ENCODE data around the gene PIPOX.

PIPOX gene

GRCh38 chr17:29059281-29059680 is 16.3 kb downstream of the PIPOX start:
- H4K20me1 ChIP-seq (ENCODE audit: insufficient read depth, low read length): no peaks in the 10 kb centered on the region
- peaks cover 3% of the 10 kb centered on the region; the same call in 1 of the 2 replicates for H3K27me3 ChIP-seq (ENCODE audit: low read depth, low read length)
- TF ChIP-seq EZH2phosphoT487 (IDR thresholded peaks at IDR 0.05; ENCODE audit: low read depth): no peak
- TF ChIP-seq, protein P1, sequence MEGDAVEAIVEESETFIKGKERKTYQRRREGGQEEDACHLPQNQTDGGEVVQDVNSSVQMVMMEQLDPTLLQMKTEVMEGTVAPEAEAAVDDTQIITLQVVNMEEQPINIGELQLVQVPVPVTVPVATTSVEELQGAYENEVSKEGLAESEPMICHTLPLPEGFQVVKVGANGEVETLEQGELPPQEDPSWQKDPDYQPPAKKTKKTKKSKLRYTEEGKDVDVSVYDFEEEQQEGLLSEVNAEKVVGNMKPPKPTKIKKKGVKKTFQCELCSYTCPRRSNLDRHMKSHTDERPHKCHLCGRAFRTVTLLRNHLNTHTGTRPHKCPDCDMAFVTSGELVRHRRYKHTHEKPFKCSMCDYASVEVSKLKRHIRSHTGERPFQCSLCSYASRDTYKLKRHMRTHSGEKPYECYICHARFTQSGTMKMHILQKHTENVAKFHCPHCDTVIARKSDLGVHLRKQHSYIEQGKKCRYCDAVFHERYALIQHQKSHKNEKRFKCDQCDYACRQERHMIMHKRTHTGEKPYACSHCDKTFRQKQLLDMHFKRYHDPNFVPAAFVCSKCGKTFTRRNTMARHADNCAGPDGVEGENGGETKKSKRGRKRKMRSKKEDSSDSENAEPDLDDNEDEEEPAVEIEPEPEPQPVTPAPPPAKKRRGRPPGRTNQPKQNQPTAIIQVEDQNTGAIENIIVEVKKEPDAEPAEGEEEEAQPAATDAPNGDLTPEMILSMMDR (IDR thresholded peaks at IDR 0.05; ENCODE audit: low read depth, low read length): no peak
- H3K79me2 ChIP-seq (ENCODE audit: low read length): no peaks in the 10 kb centered on the region
- H3K4me3 ChIP-seq (ENCODE audit: low read length): no peak overlapping the region
- H3K4me2 ChIP-seq (ENCODE audit: low read length): no peak overlapping the region
- no peak overlapping the region for H3K27ac ChIP-seq (ENCODE audit: low read length)
- H3K4me1 ChIP-seq (ENCODE audit: low read length): no peaks in the 10 kb centered on the region
- H3K9ac ChIP-seq (ENCODE audit: low read length): no peak overlapping the region
- no peaks in the 10 kb centered on the region for H3K9me3 ChIP-seq (ENCODE audit: insufficient read depth, low read length)
- no peaks in the 10 kb centered on the region for H3K36me3 ChIP-seq (replicated peaks; ENCODE audit: low read depth, low read length)
- no peak overlapping the region for H2AFZ ChIP-seq (ENCODE audit: low read depth, low read length)

DNA sequence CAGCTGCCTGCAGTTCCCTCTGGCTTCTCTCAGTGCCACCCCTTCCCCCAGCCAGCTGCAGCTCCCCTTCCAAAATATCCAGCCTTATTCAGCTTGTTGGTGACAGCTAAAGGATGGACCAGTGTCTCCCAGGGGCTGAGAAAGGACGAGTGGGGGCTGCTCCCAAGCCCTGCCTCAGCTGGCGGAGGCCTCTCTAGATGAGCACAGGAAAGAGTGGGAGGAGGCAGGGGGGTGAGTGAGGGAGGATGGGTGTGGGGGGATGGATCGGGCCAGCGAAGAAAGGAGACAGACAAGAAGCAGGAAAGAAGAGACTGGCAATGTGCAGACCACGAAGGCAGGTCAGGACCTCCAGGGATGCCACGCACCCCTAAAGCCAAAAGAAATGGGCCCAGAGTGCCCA is 17.5 kb downstream of the PIPOX start:
- H3K9ac ChIP-seq (ENCODE audit: low read length): no peak overlapping the region
- H3K4me2 ChIP-seq (ENCODE audit: low read length): no peak overlapping the region
- no peaks in the 10 kb centered on the region for H3K9me3 ChIP-seq (ENCODE audit: insufficient read depth, low read length)
- H4K20me1 ChIP-seq (ENCODE audit: insufficient read depth, low read length): no peaks in the 10 kb centered on the region
- H3K79me2 ChIP-seq (ENCODE audit: low read length): no peaks in the 10 kb centered on the region
- H3K4me3 ChIP-seq (ENCODE audit: low read length): no peak overlapping the region
- H3K27me3 ChIP-seq (ENCODE audit: low read depth, low read length): peaks cover 3% of the 10 kb centered on the region; the same call in 1 of the 2 replicates
- TF ChIP-seq, protein P1 (IDR thresholded peaks at IDR 0.05; ENCODE audit: low read depth, low read length): no peak
- no peak for TF ChIP-seq EZH2phosphoT487 (IDR thresholded peaks at IDR 0.05; ENCODE audit: low read depth)
- no peak overlapping the region for H2AFZ ChIP-seq (ENCODE audit: low read depth, low read length)
- H3K4me1 ChIP-seq (ENCODE audit: low read length): no peaks in the 10 kb centered on the region
- no peak overlapping the region for H3K27ac ChIP-seq (ENCODE audit: low read length)
- no peaks in the 10 kb centered on the region for H3K36me3 ChIP-seq (replicated peaks; ENCODE audit: low read depth, low read length)

GRCh38 chr17:29061036-29061435 is 18.1 kb downstream of the PIPOX start:
- H3K27me3 ChIP-seq (ENCODE audit: low read depth, low read length): peaks cover 3% of the 10 kb centered on the region; the same call in 1 of the 2 replicates
- no peaks in the 10 kb centered on the region for H3K79me2 ChIP-seq (ENCODE audit: low read length)
- H3K4me3 ChIP-seq (ENCODE audit: low read length): no peak overlapping the region
- H4K20me1 ChIP-seq (ENCODE audit: insufficient read depth, low read length): no peaks in the 10 kb centered on the region
- no peak overlapping the region for H3K27ac ChIP-seq (ENCODE audit: low read length)
- no peaks in the 10 kb centered on the region for H3K9me3 ChIP-seq (ENCODE audit: insufficient read depth, low read length)
- H2AFZ ChIP-seq (ENCODE audit: low read depth, low read length): no peak overlapping the region; the same call in 1 of the 2 replicates
- no peak overlapping the region for H3K4me2 ChIP-seq (ENCODE audit: low read length)
- no peaks in the 10 kb centered on the region for H3K36me3 ChIP-seq (replicated peaks; ENCODE audit: low read depth, low read length)
- TF ChIP-seq, protein P1 (IDR thresholded peaks at IDR 0.05; ENCODE audit: low read depth, low read length): no peak
- TF ChIP-seq EZH2phosphoT487 (IDR thresholded peaks at IDR 0.05; ENCODE audit: low read depth): no peak
- H3K9ac ChIP-seq (ENCODE audit: low read length): no peak overlapping the region
- no peaks in the 10 kb centered on the region for H3K4me1 ChIP-seq (ENCODE audit: low read length)

DNA sequence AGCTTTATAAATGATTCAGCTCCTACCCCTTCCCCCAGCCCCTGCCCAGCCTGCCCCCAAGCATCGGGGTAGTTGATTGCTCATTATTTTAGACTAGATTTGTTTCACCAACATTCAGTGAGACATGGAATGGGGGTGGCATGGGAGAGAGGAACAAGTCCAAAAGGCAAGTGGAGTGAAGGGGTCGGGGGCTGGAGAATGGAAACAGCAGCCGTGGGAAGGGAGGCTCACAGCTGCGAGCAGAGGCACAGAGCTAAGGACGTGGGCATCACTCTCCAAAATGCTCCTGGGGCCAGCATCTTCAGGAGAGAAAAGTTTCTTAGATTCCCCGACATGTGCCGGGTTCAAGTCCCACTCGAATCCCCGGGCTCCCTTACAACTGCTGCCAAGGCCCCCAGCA is 19.3 kb downstream of the PIPOX start:
- no peaks in the 10 kb centered on the region for H4K20me1 ChIP-seq (ENCODE audit: insufficient read depth, low read length)
- H3K4me1 ChIP-seq (ENCODE audit: low read length): no peaks in the 10 kb centered on the region
- no peak overlapping the region for H3K27ac ChIP-seq (ENCODE audit: low read length)
- H2AFZ ChIP-seq (ENCODE audit: low read depth, low read length): no peak overlapping the region
- H3K9me3 ChIP-seq (ENCODE audit: insufficient read depth, low read length): no peaks in the 10 kb centered on the region
- no peak overlapping the region for H3K9ac ChIP-seq (ENCODE audit: low read length)
- no peak for TF ChIP-seq EZH2phosphoT487 (IDR thresholded peaks at IDR 0.05; ENCODE audit: low read depth)
- TF ChIP-seq, protein P1 (IDR thresholded peaks at IDR 0.05; ENCODE audit: low read depth, low read length): no peak
- H3K4me3 ChIP-seq (ENCODE audit: low read length): no peak overlapping the region
- H3K4me2 ChIP-seq (ENCODE audit: low read length): no peak overlapping the region
- peaks cover 3% of the 10 kb centered on the region; the same call in 1 of the 2 replicates for H3K27me3 ChIP-seq (ENCODE audit: low read depth, low read length)
- H3K36me3 ChIP-seq (replicated peaks; ENCODE audit: low read depth, low read length): no peaks in the 10 kb centered on the region
- H3K79me2 ChIP-seq (ENCODE audit: low read length): no peaks in the 10 kb centered on the region
